ENCODE results near the gene SYTL3. TPM values are rescaled to one million over a fixed set of nuclear protein-coding genes. Genes with fewer than 3 reads are reported as not detected.

The SYTL3 gene
- total and polyA plus RNA-seq, 9 of the 15 experiments (the other 6 are each of a cell fraction or from before 2014, with no cell fraction given) = 0.04 to 0.46 (median 0.17) TPM; not detected in 1

- TF ChIP-seq DEAF1 (CRISPR knock-in tag; IDR thresholded peaks at IDR 0.05) (peak; percentile 98), ZBTB5 (IDR thresholded peaks at IDR 0.05) (no peak), ZNF354B (CRISPR knock-in tag; IDR thresholded peaks at IDR 0.05) (no peak), ZNF143 (CRISPR knock-in tag; IDR thresholded peaks at IDR 0.05) (peak; percentile 37; the same call in 1 of the 2 replicates), TAF9B (IDR thresholded peaks at IDR 0.05; ENCODE audit: partially characterized antibody) (no peak), MAZ (CRISPR knock-in tag; conservative IDR thresholded peaks at IDR 0.05 in 1 of 2, IDR thresholded peaks at IDR 0.05 in 1 of 2) (peak; percentile 95 to 96), ELK1 (CRISPR knock-in tag; IDR thresholded peaks at IDR 0.05) (no peak), HDAC8 (tag; IDR thresholded peaks at IDR 0.05) (peak; percentile 70; the same call in 1 of the 2 replicates), POLR3G (IDR thresholded peaks at IDR 0.05; ENCODE audit: extremely low read depth, insufficient read length, insufficient replicate concordance) (no peak)
Measured at GRCh38 chr6:158703837-158704822, 54.3 kb downstream of the SYTL3 start (continued).

Measured in K562 (cell line).